Endodermal cell (in vitro differentiated cells): ENCODE data around the gene PCBP4. TPM values are rescaled to one million over a fixed set of nuclear protein-coding genes. Genes with fewer than 3 reads are reported as not detected.

Experiments
- DNase-seq: peaks from one replicate; pipeline ENCODE4 v3.0.0-alpha.2; 2017
- H3K27ac ChIP-seq: 2 replicates; pipeline ENCODE4 v1.5.1; 2013; ENCODE audit warnings: mild to moderate bottlenecking, low read depth, low read length, moderate library complexity
- H3K27me3 ChIP-seq: 2 replicates; pipeline ENCODE4 v1.6.1; 2013; ENCODE audit warnings: mild to moderate bottlenecking, low read length, moderate library complexity; ENCODE audit not compliant: insufficient read depth, control insufficient read depth, poor library complexity, severe bottlenecking
- H3K36me3 ChIP-seq: 2 replicates; pipeline ENCODE4 v1.7.0; 2013; ENCODE audit warnings: mild to moderate bottlenecking, low read length, moderate library complexity; ENCODE audit not compliant: control insufficient read depth, insufficient read depth
- H3K4me1 ChIP-seq: one replicate; pipeline ENCODE4 v1.7.0; 2013; ENCODE audit warnings: low read length; ENCODE audit not compliant: control insufficient read depth, insufficient read depth
- H3K4me3 ChIP-seq: 2 replicates; pipeline ENCODE4 v1.5.1; 2013; ENCODE audit warnings: mild to moderate bottlenecking, low read length, moderate library complexity
- H3K9ac ChIP-seq: 2 replicates; pipeline ENCODE4 v1.6.1; 2013; ENCODE audit warnings: mild to moderate bottlenecking, low read length, moderate library complexity; ENCODE audit not compliant: poor library complexity, severe bottlenecking; ENCODE audit errors: extremely low read depth
- H3K9me3 ChIP-seq: 2 replicates; pipeline ENCODE4 v1.6.1; 2013; ENCODE audit warnings: mild to moderate bottlenecking, low read length, moderate library complexity; ENCODE audit not compliant: control insufficient read depth
- H3K27ac Mint-ChIP-seq: 2 replicates; pipeline ENCODE4 v1.8.0; 2020; ENCODE audit warnings: mixed read lengths
- H3K27me3 Mint-ChIP-seq: 2 replicates; pipeline ENCODE4 v1.8.0; 2021; ENCODE audit warnings: mild to moderate bottlenecking, mixed read lengths; ENCODE audit not compliant: insufficient read depth
- H3K36me3 Mint-ChIP-seq: 2 replicates; pipeline ENCODE4 v1.8.0; 2020; ENCODE audit warnings: low read depth, mixed read lengths
- H3K4me1 Mint-ChIP-seq: 2 replicates; pipeline ENCODE4 v1.8.0; 2020; ENCODE audit warnings: mixed read lengths
- H3K4me3 Mint-ChIP-seq: 2 replicates; pipeline ENCODE4 v1.8.0; 2020; ENCODE audit warnings: mild to moderate bottlenecking, moderate library complexity, mixed read lengths
- H3K9me3 Mint-ChIP-seq: 2 replicates; pipeline ENCODE4 v1.8.0; 2020; ENCODE audit warnings: mild to moderate bottlenecking, mixed read lengths
- CTCF ChIP-seq: fragments of 200-600 bp; sonication (generic); conservative IDR thresholded peaks from 2 replicates; pipeline ENCODE4 v1.5.0; 2021; ENCODE audit warnings: antibody characterized with exemption, mild to moderate bottlenecking
- WGBS, 2 experiments: methylation state at CpG; one replicate each; pipeline versions ENCODE4 v1.1.5 to v1.1.7; 2013; ENCODE audit warnings: missing lambda C conversion rate in 2 of 2, mixed read lengths in 1 of 2; ENCODE audit not compliant: insufficient coverage in 1 of 2, insufficient read length in 1 of 2; 5-methylcytosine and 5-hydroxymethylcytosine counted together
- total RNA-seq, 2 donors: library from RNA; stranded (reverse); fragmentation: NEBNext Ultra II Directional in 1 of 2; extraction: Animal tissue kit (Norgen Biotek cat#: 25700) in 1 of 2; gene quantifications; 2 replicates in 1 of 2; 3 replicates in 1 of 2; pipeline ENCODE4 v1.2.1, GENCODE V29; 2021

The PCBP4 gene
- total RNA-seq, 2 donors from 2014 or later = 54.1 to 68.1 TPM

- WGBS, 2 experiments = 92 to 98% methylated on average over 8 to 9 of the region's 9 CpGs
- peaks cover 33% of the 10 kb centered on the region for H3K4me1 Mint-ChIP-seq
- peaks cover 57% of the 10 kb centered on the region for H3K36me3 ChIP-seq
- H3K36me3 Mint-ChIP-seq = peaks cover 61% of the 10 kb centered on the region
- DNase-seq = peak; percentile 20
- H3K9me3 Mint-ChIP-seq = no peaks in the 10 kb centered on the region
- H3K4me3 Mint-ChIP-seq = peak overlapping the region; percentile 84
- H3K27me3 Mint-ChIP-seq = no peaks in the 10 kb centered on the region
- H3K27ac ChIP-seq = no peak overlapping the region
- no peak overlapping the region for H3K9ac ChIP-seq
- no peaks in the 10 kb centered on the region for H3K9me3 ChIP-seq
- TF ChIP-seq CTCF = no peak
- H3K4me3 ChIP-seq = peak overlapping the region; percentile 99
- peak overlapping the region; percentile 64 for H3K27ac Mint-ChIP-seq
- H3K27me3 ChIP-seq = no peaks in the 10 kb centered on the region
- H3K4me1 ChIP-seq = peaks cover 6% of the 10 kb centered on the region
Measured at GRCh38 chr3:51938780-51939425, 28.4 kb downstream of the PCBP4 start.

GRCh38 chr3:51937611-51938450 lies 29.4 kb downstream of the PCBP4 start:
- H3K9me3 ChIP-seq = no peaks in the 10 kb centered on the region
- Mint-ChIP-seq H3K4me1 (peaks cover 33% of the 10 kb centered on the region), H3K27me3 (no peaks in the 10 kb centered on the region), H3K36me3 (peaks cover 72% of the 10 kb centered on the region), H3K9me3 (no peaks in the 10 kb centered on the region), H3K27ac (peak overlapping the region; percentile 40), H3K4me3 (peak overlapping the region; percentile 84)
- peaks cover 6% of the 10 kb centered on the region for H3K4me1 ChIP-seq
- no peak overlapping the region for H3K27ac ChIP-seq
- 87 to 94% methylated on average over 8 to 13 of the region's 13 CpGs for WGBS, 2 experiments
- DNase-seq = no peak
- TF ChIP-seq CTCF = no peak
- no peaks in the 10 kb centered on the region for H3K27me3 ChIP-seq
- H3K9ac ChIP-seq = no peak overlapping the region
- H3K4me3 ChIP-seq = peak overlapping the region; percentile 99
- H3K36me3 ChIP-seq = peaks cover 67% of the 10 kb centered on the region

- Histone ChIP-seq H3K36me3 (peaks cover 72% of the 10 kb centered on the region), H3K27ac (no peak overlapping the region), H3K9ac (no peak overlapping the region), H3K27me3 (no peaks in the 10 kb centered on the region), H3K9me3 (no peaks in the 10 kb centered on the region), H3K4me1 (no peaks in the 10 kb centered on the region), H3K4me3 (no peak overlapping the region)
- Mint-ChIP-seq H3K36me3 (peaks cover 76% of the 10 kb centered on the region), H3K4me3 (no peak overlapping the region), H3K27ac (no peak overlapping the region), H3K9me3 (no peaks in the 10 kb centered on the region), H3K4me1 (peaks cover 28% of the 10 kb centered on the region), H3K27me3 (no peaks in the 10 kb centered on the region)
- DNase-seq = no peak
- WGBS, 2 experiments = 90 to 96% methylated on average over 7 to 9 of the region's 9 CpGs
- TF ChIP-seq CTCF = no peak
Measured at GRCh38 chr3:51937014-51937413, 30.2 kb downstream of the PCBP4 start.
